K562 (cell line): Measurements from ENCODE around the gene UQCC2. TPM values are rescaled to one million over a fixed set of nuclear protein-coding genes. Genes with fewer than 3 reads are reported as not detected.

ENCODE experiments used
- ATAC-seq: fragments of 200-7000 bp; cut with Tn5 transposase; 3 replicates; pipeline ENCODE4 v1.9.1; 2020; ENCODE audit warnings: moderate library complexity
- BruUV-seq: library from RNA; stranded (reverse); fragments of 400-500 nt; replicated peaks from 2 replicates; lab custom pipeline; 2021; lab: Mats Ljungman, UMichigan
- CTCF ChIA-PET: fragments of 300-600 bp; formaldehyde crosslinking; extraction: SDS; loops from one replicate; lab custom pipeline; 2021; ENCODE audit warnings: low intra/inter-chr PET ratio; lab: Yijun Ruan, JAX
- POLR2A ChIA-PET: fragments of 300-600, 350-650 bp; sonication (Branson Sonifier 250); formaldehyde crosslinking; extraction: SDS; loops from one replicate; lab custom pipeline; 2021; ENCODE audit warnings: antibody characterized with exemption, inconsistent platforms; lab: Yijun Ruan, JAX
- DNase-seq, 4 experiments: peaks; one replicate each; pipeline versions ENCODE4 v3.0.0 to v3.0.0-alpha.2; 2011 to 2018; ENCODE audit warnings: low spot score in 3 of 4, mixed read lengths in 3 of 4; ENCODE audit errors: extremely low read depth in 1 of 4
- FAIRE-seq: peaks from 2 replicates; lab custom pipeline; 2011; peaks lifted over from hg19 to GRCh38; lab: Jason Lieb, UNC
- H2AFZ ChIP-seq: 2 replicates; pipeline ENCODE4 v1.6.0; 2011; ENCODE audit warnings: low read depth, low read length, control low read depth, inconsistent platforms
- H3K27ac ChIP-seq: fragments of 200-600 bp; 3 replicates; pipeline ENCODE4 v1.8.0; 2011; ENCODE audit warnings: low read depth, mild to moderate bottlenecking, control low read depth, inconsistent platforms, low read length, moderate library complexity, mixed read lengths; ENCODE audit errors: extremely low read depth
- H3K27me3 ChIP-seq, 2 experiments: fragments of 300-600 bp in 1 of 2; 2 replicates in 1 of 2; 3 replicates in 1 of 2; pipeline versions ENCODE4 v1.6.0 to v1.8.0; 2011; ENCODE audit warnings: inconsistent platforms in 2 of 2, low read length in 2 of 2, mild to moderate bottlenecking in 1 of 2, mixed read lengths in 1 of 2, moderate library complexity in 1 of 2; ENCODE audit not compliant: control insufficient read depth in 2 of 2, insufficient read depth in 2 of 2
- H3K36me3 ChIP-seq: fragments of 300-600 bp; 3 replicates; pipeline ENCODE4 v1.8.0; 2011; ENCODE audit warnings: mild to moderate bottlenecking, low read length, inconsistent platforms; ENCODE audit not compliant: control insufficient read depth, insufficient read depth
- H3K4me1 ChIP-seq, 2 experiments: fragments of 200-600 bp in 1 of 2; replicated peaks in 1 of 2; 2 replicates in 1 of 2; 3 replicates in 1 of 2; pipeline versions ENCODE4 v1.5.1 to v1.8.0; 2011; ENCODE audit warnings: inconsistent platforms in 2 of 2, low read length in 2 of 2, mild to moderate bottlenecking in 1 of 2, mixed read lengths in 1 of 2, moderate library complexity in 1 of 2; ENCODE audit not compliant: control insufficient read depth in 2 of 2, insufficient read depth in 2 of 2
- H3K4me2 ChIP-seq: 2 replicates; pipeline ENCODE4 v1.6.1; 2011; ENCODE audit warnings: low read length, control low read depth, inconsistent platforms, mixed read lengths; ENCODE audit not compliant: insufficient read depth
- H3K4me3 ChIP-seq: fragments of 200-600 bp; sonication (generic), shearing (Covaris generic); 2 replicates; pipeline ENCODE4 v1.5.1; 2016; ENCODE audit warnings: control low read depth, inconsistent platforms
- H3K79me2 ChIP-seq: fragments of 200-600 bp; 3 replicates; pipeline ENCODE4 v1.8.0; 2011; ENCODE audit warnings: low read length, inconsistent platforms; ENCODE audit not compliant: control insufficient read depth, insufficient read depth
- H3K9ac ChIP-seq, 2 experiments: 2 replicates each; pipeline versions ENCODE4 v1.6.0 to v1.6.1; 2011; ENCODE audit warnings: low read depth in 2 of 2, low read length in 2 of 2, control low read depth in 1 of 2, inconsistent platforms in 1 of 2, mild to moderate bottlenecking in 1 of 2, mixed read lengths in 1 of 2; ENCODE audit not compliant: insufficient read depth in 1 of 2
- H3K9me1 ChIP-seq: one replicate; pipeline ENCODE4 v1.6.0; 2011; ENCODE audit warnings: inconsistent platforms, mild to moderate bottlenecking, low read length, moderate library complexity; ENCODE audit not compliant: control insufficient read depth, insufficient read depth
- H3K9me3 ChIP-seq: replicated peaks from 2 replicates; pipeline ENCODE4 v1.5.1; 2011; ENCODE audit warnings: low read depth, low read length, inconsistent platforms; ENCODE audit not compliant: control insufficient read depth, insufficient read depth
- H4K20me1 ChIP-seq: replicated peaks from 2 replicates; pipeline ENCODE4 v1.6.1; 2011; ENCODE audit warnings: low read length, inconsistent platforms, mixed read lengths; ENCODE audit not compliant: control insufficient read depth, insufficient read depth
- CEBPG ChIP-seq, 3 experiments: fragments of 200-800 bp in 1 of 3; sonication (Bioruptor generic) in 1 of 3; sonication (generic) in 1 of 3; formaldehyde crosslinking in 1 of 3; IDR thresholded peaks in 2 of 3; conservative IDR thresholded peaks in 1 of 3; 2 replicates each; pipeline versions ENCODE4 v1.6.1 to v1.8.0; 2016 to 2022; ENCODE audit warnings: missing compliant biosample characterization in 2 of 3, missing genetic modification characterization in 2 of 3, mild to moderate bottlenecking in 1 of 3, missing genetic modification reagents in 1 of 3
- HSF4 ChIP-seq: fragments of 250-450 bp; sonication (Bioruptor Pico); IDR thresholded peaks from 2 replicates; pipeline ENCODE4 v2.1.2; 2022; ENCODE audit warnings: mild to moderate bottlenecking, moderate library complexity, borderline replicate concordance
- KDM4B ChIP-seq, 2 experiments: fragments of 450-650 bp in 1 of 2; sonication (generic) in 1 of 2; IDR thresholded peaks; 2 replicates each; pipeline ENCODE4 v1.6.1; 2016 to 2017; ENCODE audit warnings: borderline replicate concordance in 2 of 2, antibody characterized with exemption in 1 of 2, low read depth in 1 of 2, mild to moderate bottlenecking in 1 of 2
- MBD1 ChIP-seq: fragments of 250-450 bp; sonication (Bioruptor Pico); IDR thresholded peaks from 2 replicates; pipeline ENCODE4 v1.8.0; 2022; ENCODE audit warnings: inconsistent platforms
- MEF2A ChIP-seq: IDR thresholded peaks from 2 replicates; pipeline ENCODE4 v1.6.1; 2011; ENCODE audit warnings: low read depth, mild to moderate bottlenecking, low read length, moderate library complexity; ENCODE audit not compliant: control insufficient read depth
- MTA3 ChIP-seq: fragments of 450-650 bp; formaldehyde crosslinking; IDR thresholded peaks from 2 replicates; pipeline ENCODE4 v1.6.1; 2017; ENCODE audit warnings: mild to moderate bottlenecking, borderline replicate concordance
- RBFOX2 ChIP-seq: fragments of 200-400 bp; formaldehyde crosslinking; IDR thresholded peaks from 2 replicates; pipeline ENCODE4 v1.6.1; 2017; ENCODE audit warnings: low read depth, mild to moderate bottlenecking, low read length, moderate library complexity
- WGBS: fragments of 100-300 bp; shearing (Covaris generic); methylation state at CpG from one replicate; pipeline ENCODE4 v1.1.6; 2016; ENCODE audit warnings: low coverage, mixed read lengths; ENCODE audit not compliant: insufficient coverage; ENCODE audit errors: missing lambda C conversion rate; 5-methylcytosine and 5-hydroxymethylcytosine counted together
- in situ Hi-C: fragments of 300-500 bp; cut with MboI; formaldehyde crosslinking; loops from 4 replicates; pipeline ENCODE4 v1.15.0; 2018; ENCODE audit warnings: inconsistent platforms, mixed read lengths
- intact Hi-C: fragments of 100-400 bp; cut with micrococcal nuclease; formaldehyde crosslinking; loops from 2 replicates; pipeline ENCODE4 v1.14.2; 2022
- polyA plus RNA-seq, 8 experiments: library from polyadenylated mRNA; depleted of rRNA in 4 of 8; stranded (reverse) in 5 of 8; unstranded in 3 of 8; fragments of >200 nt; fragmentation: Nextera tagmentation in 2 of 8; fragmentation: Illumina TruSeq in 1 of 8; extraction: Ambion mirVana in 2 of 8; extraction: Trizol in 1 of 8; gene quantifications; 2 replicates each; pipeline versions ENCODE4 v1.2.1 to v1.2.3, GENCODE V29; 2011 to 2014; ENCODE audit warnings: inconsistent platforms in 1 of 8, missing spikeins in 1 of 8
- total RNA-seq, 7 experiments: library from RNA; depleted of rRNA in 6 of 7; stranded (reverse); fragments of >200 nt in 6 of 7; fragmentation: Illumina TruSeq in 2 of 7; extraction: Trizol in 2 of 7; gene quantifications; 2 replicates each; pipeline versions ENCODE4 v1.2.1 to v1.2.3, GENCODE V29; 2011 to 2021; ENCODE audit warnings: low replicate concordance in 1 of 7

Gene UQCC2
- total and polyA plus RNA-seq, 9 of the 15 experiments (the other 6 are each of a cell fraction or from before 2014, with no cell fraction given) = 58.5 to 927 (median 158) TPM

- no peak overlapping the region for H3K4me3 ChIP-seq
- H3K27ac ChIP-seq = no peak overlapping the region
- no peaks in the 10 kb centered on the region for H3K9me1 ChIP-seq
- peak overlapping the region in 1 of 2 experiments; percentile 71; a peak in 2 of 4 replicates for H3K9ac ChIP-seq
- H3K36me3 ChIP-seq = peaks cover 100% of the 10 kb centered on the region
- no peak overlapping the region for H3K4me2 ChIP-seq
- FAIRE-seq = no peak
- no peak overlapping the region for H2AFZ ChIP-seq
- in situ Hi-C loops = no loop called here
- intact Hi-C loops = no loop called here
- no peak for DNase-seq
- no TSS peak for BruUV-seq
- peaks cover 5 to 26% of the 10 kb centered on the region in 2 experiments; a peak in 4 of 5 replicates for H3K4me1 ChIP-seq
- no peaks in the 10 kb centered on the region for H3K79me2 ChIP-seq
- ChIA-PET POLR2A (interaction anchor here (0.5 to 2.2 kb wide), 7 partner anchors 9 to 420 kb away, joined by 3 to 8 read pairs (median 4); partner anchors contain the start of genes BAK1 and UQCC2), CTCF (no interaction called here)
- TF ChIP-seq HSF4 (CRISPR knock-in tag) (no peak), MEF2A (no peak), KDM4B (IDR thresholded peaks at IDR 0.05; ENCODE audit: borderline replicate concordance in 2 of 2, low read depth in 1 of 2) (no peak), MTA3 (no peak), CEBPG (CRISPR knock-in tag; IDR thresholded peaks at IDR 0.05) (no peak), CEBPG (tag; conservative IDR thresholded peaks at IDR 0.05 in 1 of 2, IDR thresholded peaks at IDR 0.05 in 1 of 2) (no peak), MBD1 (no peak), RBFOX2 (0 out of 2 replicates have a peak, but pooled peaks have one; percentile 20)
- peaks cover 9% of the 10 kb centered on the region; the same call in 1 of the 2 replicates for H4K20me1 ChIP-seq
- ATAC-seq = peak; percentile 12; the same call in 2 of the 3 replicates
- no peaks in the 10 kb centered on the region for H3K27me3 ChIP-seq
- WGBS = 81% methylated on average over 5 of the region's 5 CpGs
- H3K9me3 ChIP-seq = no peaks in the 10 kb centered on the region
These were observed 16.5 kb downstream of the UQCC2 start for GRCh38 chr6:33694977-33695376.
